ENCODE data around the gene ATP11A.
"Not testable (repeated sequence)": the region's sequence is repeated elsewhere in the genome, so short reads cannot be mapped to it uniquely, and the experiment has no call there.

ATP11A gene

DNA sequence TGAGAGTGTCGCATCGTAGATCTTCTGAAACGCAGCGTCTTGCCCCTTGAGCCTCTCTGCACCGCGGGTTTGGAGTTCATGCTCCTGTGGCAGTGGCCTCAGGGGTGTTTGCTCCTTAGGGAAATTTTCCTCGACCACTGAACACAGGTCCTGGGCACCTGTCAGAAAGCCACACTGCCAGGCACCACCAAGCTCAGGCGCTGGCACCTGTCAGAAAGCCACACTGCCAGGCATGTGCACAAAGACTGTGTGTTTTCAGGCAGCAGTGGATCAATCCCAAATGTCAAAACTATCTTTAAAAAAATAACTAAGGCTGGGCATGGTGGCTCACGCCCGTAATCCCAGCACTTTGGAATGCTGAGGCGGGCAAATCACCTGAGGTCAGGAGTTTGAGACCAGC, 87.1 kb downstream of the ATP11A start:
- no peak for DNase-seq (ENCODE audit: low read depth)

DNA sequence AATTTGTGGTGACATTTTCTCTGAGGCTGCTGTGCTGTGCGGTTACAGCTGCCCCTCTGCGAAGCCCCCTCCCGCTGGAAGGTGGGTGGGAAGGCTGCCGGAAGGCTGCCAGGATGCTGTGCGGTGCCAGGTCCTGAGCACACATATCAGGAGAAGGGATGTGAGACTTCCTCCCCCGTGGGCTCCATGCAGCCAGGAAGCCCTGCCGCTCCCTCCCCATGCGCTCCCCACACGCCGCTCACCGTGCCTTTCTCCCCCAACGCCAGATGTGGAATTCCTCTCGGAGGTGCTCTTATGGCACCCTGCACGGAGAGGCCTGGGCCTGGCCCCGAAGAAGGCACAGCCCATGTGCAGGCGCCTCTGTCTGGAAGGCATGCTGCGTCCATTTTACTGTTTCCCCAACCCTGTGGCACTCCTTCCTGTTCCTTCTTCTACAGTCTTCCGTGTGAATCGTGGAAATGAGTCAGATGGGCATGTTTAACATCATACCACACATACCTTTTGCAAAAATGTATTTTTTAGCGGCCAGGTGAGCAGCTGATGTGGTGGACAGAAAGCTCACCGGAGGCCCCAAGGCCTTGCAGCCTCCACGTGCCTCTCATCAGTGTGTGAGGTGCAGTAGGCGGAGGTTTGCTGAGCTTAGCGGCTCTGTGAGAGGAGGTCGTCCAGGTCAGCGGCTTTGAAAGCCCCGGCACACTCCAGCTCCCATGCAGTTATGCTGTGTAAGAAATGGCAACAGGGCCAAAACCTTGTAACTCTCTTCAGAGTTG, 88.0 kb downstream of the ATP11A start:
- DNase-seq (ENCODE audit: low read depth), result no peak

DNA sequence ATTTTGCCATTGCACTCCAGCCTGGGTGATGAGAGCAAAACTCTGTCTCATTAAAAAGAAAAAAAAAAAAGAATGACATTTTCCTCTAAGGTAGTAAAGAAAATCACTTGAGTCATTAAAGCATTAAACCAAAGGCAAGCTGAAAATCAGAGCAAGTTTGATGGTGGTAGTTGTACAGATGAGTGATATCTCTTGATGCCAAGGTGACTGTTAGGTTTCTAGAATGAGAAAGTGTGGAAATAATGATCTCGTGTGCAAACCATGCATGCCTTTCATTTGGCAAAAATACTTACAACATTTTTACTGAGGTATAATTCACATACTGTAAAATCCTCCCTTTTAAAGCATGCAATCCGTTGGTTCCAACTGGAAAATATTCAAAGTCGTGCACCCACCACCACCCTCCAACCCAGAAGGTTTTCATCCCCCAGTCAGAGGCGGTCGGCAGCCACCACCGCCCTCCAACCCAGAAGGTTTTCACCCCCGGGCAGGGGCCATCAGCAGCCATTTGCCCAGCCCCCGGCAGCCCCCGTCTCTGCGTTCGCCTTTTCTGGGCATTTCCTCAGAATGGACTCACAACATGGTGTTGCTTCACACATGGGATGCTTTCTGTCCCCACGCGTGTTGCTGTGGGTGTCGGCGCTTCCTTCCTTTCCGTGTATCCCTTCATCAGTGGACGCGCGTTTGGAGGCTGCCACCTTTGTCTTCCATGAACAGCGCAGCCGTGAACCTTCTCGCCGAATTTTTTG, 90.2 kb downstream of the ATP11A start:
- DNase-seq (ENCODE audit: low read depth), result no peak

DNA sequence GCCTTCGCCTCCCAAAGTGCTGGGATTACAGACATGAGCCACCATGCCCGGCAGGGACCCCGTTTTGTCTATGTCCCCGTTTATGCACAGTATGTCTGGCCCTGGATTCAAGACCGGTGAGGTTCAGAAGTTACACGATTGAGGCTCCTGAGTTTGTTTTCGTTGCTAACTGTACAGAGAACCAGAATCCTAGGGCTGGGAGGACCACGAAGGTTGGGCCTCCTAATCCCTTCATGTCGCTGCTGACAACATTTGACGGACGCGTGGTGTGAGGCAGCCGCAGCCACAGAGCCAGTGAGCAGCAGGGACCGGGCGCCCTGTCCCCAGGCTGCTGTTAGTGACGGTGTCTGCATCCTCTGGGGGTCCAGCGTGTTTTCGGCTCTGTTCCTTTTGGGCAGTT, 91.4 kb downstream of the ATP11A start:
- no peak for DNase-seq (ENCODE audit: low read depth)

- DNase-seq (ENCODE audit: low read depth), result no peak
These were observed 92.1 kb downstream of the ATP11A start for GRCh38 chr13:112781881-112782361.

GRCh38 chr13:112782429-112783010, 92.7 kb downstream of the ATP11A start:
- no peak for DNase-seq (ENCODE audit: low read depth)

DNA sequence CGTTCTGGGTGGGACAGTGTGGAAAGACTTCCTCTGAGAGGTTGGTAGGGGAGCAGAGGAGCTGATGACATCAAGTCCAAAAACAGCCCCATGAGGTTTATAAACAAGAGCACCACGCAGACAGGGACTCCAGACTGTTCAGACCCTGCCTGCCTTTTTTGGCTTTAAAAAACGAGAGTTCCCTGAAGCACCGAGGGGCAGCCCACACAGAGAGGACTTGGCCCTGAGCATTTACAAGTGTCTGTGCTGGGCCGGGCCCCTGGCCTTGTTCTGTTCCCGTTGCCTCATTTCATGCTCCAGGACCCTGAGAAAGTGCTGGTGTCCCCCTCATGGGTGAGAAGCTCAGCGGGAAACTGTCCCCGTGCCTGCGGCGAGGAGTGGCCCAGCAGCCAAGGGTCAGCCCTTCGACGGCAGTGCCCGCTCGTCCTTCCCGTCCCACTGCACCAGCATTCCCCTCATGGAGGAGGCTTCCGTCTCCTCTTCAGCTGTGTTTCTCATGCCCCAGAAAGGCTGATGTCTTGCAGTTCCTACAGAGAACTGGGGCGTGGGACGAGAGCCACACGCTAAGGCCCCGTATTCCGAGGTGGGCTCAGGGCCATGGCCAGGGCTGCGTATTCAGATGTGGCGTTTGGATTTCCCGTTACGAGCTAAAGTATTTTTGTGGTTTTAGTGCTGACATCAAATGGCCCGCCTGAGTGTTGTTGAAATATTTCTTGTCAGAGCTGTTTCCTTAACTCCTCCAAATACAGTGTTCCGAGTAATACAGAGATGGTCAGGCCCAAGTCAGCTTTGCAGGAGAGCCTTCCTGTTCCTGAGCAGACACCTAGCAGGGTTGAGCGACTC, 93.5 kb downstream of the ATP11A start:
- no peak for DNase-seq (ENCODE audit: low read depth)

DNA sequence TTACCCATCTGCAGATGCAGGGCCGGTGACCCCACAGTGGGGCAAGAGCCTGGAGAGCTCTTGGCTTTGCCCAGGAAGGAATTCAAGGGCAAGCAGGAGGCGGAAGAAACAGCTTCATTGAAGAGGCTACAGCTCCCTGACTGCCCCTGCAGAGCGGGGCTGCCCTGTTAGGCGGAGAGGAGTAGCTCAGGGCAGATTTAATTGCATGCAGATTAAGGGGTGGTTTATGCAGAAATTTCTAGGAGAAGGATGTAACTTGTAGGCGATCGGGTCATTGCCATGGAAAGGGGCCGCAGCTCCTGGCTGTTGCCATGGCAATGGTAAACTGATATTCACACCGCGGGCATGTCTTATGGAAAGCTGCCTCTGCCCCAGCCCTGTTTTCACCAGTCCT, 94.1 kb downstream of the ATP11A start:
- no peak for DNase-seq (ENCODE audit: low read depth)

- DNase-seq (ENCODE audit: low read depth), result no peak
These were observed 95.1 kb downstream of the ATP11A start for GRCh38 chr13:112784811-112785482.

DNA sequence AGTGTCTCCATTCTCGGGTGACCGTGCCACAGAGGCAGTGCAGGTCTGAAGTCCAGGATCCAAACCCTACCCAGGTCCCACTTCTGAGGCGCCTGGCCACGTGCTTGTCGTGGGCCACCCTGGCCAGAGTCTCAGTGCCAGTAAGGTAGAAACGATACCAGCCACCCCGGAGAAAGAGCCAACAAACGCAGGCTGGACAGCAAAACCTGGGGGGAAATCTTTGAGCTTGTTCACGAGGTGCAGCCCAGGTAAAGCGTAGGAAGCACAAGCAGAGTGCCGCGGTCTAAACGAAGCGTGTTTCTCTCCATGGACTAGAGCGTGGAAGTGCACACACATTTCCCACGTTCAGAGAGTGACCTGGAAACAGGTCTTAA, 95.6 kb downstream of the ATP11A start:
- no peak for DNase-seq (ENCODE audit: low read depth)

DNA sequence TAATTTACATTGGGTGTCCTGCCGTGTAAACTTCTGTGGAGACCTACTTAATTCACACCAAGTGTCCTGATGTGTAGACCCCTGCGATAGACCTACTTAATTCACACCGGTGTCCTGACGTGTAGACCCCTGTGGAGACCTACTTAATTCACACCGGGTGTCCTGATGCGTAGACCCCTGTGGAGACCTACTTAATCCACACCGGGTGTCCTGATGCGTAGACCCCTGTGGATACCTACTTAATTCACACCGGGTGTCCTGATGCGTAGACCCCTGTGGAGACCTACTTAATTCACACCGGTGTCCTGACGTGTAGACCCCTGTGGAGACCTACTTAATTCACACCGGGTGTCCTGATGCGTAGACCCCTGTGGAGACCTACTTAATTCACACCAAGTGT, 97.0 kb downstream of the ATP11A start:
- not testable (repeated sequence) for DNase-seq (ENCODE audit: low read depth)

DNA sequence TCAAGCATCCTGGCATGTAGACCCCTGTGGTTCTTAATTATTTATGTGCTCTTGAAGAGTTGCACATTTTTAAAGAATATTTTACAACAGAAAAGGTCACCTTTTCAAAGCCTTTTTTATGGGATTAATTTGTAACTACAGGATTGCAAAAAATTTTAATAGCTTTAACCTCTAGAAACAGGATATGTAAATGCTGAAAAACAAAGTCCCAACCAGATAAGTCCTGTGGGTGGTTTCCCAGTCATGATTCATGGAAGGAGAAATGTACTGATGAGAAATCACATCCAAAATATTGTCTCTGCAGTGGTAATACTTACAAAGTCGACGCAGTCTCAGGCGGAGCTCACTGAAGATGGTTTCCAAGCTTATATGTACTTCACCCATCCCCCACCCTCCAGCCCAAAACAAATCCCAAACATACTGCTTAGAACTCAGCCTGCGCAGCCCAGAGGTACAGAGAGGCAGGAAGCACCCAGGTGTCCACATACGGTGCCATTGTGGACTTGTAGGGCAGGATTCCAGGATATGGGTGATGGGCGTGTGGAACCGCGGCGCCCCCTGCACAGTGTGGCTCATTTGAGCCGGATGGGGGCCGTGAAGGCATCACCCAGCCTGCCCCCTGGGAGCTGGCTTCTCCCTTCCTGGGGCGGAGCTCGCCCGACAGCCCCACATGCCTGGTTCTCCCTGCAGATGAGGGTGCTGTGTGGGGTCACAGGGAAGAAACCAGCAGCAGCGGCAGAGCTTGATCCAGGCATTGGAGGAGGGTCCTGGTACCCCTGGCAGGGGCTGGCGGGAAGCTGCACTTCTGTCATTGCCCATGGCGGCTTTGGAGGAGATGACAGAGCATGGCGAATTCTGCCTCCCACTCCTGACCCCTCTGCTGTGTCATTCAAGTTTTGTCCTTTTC, 101.2 kb downstream of the ATP11A start:
- no peak for DNase-seq (ENCODE audit: low read depth)

- no peak for DNase-seq (ENCODE audit: low read depth)
These were observed 102.0 kb downstream of the ATP11A start for GRCh38 chr13:112791663-112792440.

- DNase-seq (ENCODE audit: low read depth), result no peak
These were observed 102.7 kb downstream of the ATP11A start for GRCh38 chr13:112792511-112792910.

DNA sequence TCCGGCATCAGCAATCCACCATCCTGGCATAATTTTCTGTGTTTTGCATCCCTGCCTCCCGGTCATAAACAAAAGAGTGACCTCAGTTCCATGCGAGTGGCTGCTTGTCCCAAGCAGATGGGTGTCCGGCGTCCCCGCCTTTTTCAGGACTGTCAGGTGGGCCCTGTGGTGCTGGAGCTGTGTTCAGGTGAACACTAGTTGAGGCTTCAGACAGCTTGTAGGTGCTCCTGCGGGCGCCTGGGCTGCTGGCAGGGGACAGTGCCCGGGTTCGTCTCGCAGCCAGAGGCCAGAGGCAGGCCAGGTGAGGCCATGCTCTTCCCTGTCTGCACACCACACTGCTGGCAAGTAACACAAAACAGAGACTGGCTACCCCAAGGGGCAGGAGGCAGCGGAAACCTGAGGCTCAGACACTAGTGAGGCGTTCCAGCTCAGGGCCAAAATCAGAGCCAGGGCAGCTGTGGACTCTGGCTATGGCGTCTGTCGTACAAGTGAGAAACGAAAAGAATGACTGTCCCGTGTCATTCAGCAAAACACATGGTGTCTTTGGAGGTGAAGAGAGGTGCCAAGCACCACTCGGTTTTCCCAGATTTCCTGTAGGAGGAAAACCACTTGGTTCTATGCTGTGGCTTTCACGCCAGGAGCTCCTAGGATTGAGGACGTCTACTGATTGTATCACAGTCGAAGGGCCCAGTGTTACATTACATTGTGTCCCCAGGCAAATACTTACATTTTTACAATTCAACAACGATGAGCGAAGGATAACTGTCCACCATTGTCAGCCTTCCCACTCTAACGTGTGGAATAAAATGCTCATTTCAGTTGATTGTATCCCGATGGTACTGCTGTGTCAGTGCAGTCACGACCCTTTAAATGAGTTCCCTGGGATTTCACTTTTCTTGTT, 104.0 kb downstream of the ATP11A start:
- DNase-seq (ENCODE audit: low read depth), result no peak

GRCh38 chr13:112795277-112795676, 105.4 kb downstream of the ATP11A start:
- no peak for DNase-seq (ENCODE audit: low read depth)

GRCh38 chr13:112796190-112796915, 106.5 kb downstream of the ATP11A start:
- DNase-seq (ENCODE audit: low read depth), result no peak

DNA sequence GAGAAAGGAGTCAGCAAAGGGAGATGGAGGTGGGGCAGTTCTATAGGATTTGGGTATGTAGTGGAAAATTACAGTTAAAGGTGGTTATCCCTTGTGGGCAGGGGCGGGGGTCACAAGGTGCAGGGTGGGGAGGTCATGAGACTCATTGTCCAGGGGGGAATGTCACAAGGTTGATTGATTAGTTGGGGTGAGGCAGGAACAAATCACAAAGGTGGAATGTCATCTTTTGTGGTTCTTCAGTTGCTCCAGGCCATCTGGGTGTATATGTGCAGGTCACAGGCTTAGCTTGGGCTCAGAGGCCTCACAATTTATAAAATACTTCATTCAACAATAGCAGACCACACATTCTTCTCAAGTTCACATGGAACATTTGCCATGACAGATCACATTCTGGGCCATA, 109.6 kb downstream of the ATP11A start:
- DNase-seq (ENCODE audit: low read depth), result no peak

Data from stimulated activated CD8-positive, alpha-beta memory T cell treated with anti-CD3 and anti-CD28 coated beads, Interleukin-4, amount 100 ng/mL, for 24 hours (primary cell).